ENCODE data around the gene GRID2. TPM values are rescaled to one million over a fixed set of nuclear protein-coding genes. Genes with fewer than 3 reads are reported as not detected.

GRID2 gene
- total and polyA plus RNA-seq, 5 experiments from 2014 or later = not detected

DNA sequence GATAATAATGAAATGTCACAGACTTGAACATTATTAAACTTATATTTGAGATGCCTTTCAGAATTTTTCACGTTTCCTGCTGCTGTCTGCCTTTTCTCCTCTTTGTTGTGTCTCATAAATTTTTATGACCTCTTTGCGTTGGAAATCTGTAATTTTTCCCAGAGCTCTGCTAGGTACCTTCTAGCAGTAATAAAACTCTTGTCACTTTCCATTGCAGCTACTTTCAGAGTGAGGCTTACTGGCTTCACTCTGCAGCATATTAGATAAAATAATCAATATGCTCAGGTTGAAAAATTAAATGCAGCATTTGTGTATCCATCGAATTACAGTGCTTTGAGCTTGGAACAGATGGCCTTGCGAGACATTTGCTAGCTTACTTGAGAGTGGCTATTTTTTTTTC, 689.0 kb downstream of the GRID2 start:
- ATAC-seq (no peak), DNase-seq (no peak)
- no peaks in the 10 kb centered on the region for H3K4me1 Mint-ChIP-seq
- peaks cover 0 to 5% (median 0%) of the 10 kb centered on the region in 9 donors for H3K9me3 Mint-ChIP-seq
- no peak overlapping the region for H3K4me3 Mint-ChIP-seq
- POLR2A ChIA-PET = no interaction called here
- no peaks in the 10 kb centered on the region for H3K36me3 Mint-ChIP-seq
- H3K27ac Mint-ChIP-seq = no peak overlapping the region
- no peaks in the 10 kb centered on the region for H3K27me3 Mint-ChIP-seq

DNA sequence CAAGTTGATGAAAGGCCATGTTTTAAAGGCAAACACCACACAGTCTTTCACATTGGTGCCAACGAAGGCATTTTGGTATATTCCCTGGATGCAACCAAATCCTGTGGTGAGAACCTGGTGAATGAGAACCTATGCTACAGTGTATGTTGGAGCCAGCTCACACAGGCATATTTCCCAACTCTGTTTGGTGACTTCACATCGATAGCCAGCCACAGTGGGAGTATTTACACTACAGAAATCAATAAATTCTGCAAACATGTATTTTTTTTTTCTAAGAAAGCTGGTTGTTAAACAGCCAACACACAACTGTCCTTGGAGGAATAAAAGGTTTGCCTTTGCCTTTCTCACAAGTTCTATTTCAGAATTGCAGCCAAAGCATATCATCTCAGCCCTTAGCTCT, 691.0 kb downstream of the GRID2 start:
- peaks cover 0 to 5% (median 0%) of the 10 kb centered on the region in 9 donors for H3K9me3 Mint-ChIP-seq
- no peak overlapping the region for H3K4me3 Mint-ChIP-seq
- DNase-seq = no peak
- H3K4me1 Mint-ChIP-seq = no peaks in the 10 kb centered on the region
- no peak for ATAC-seq
- H3K27ac Mint-ChIP-seq = no peak overlapping the region
- H3K27me3 Mint-ChIP-seq = no peaks in the 10 kb centered on the region
- POLR2A ChIA-PET = no interaction called here
- H3K36me3 Mint-ChIP-seq = no peaks in the 10 kb centered on the region

- Mint-ChIP-seq H3K27ac (no peak overlapping the region), H3K4me1 (no peaks in the 10 kb centered on the region), H3K9me3 (peaks cover 0 to 3% (median 0%) of the 10 kb centered on the region in 9 donors), H3K36me3 (no peaks in the 10 kb centered on the region), H3K27me3 (no peaks in the 10 kb centered on the region), H3K4me3 (no peak overlapping the region)
- ATAC-seq (no peak), DNase-seq (no peak)
- POLR2A ChIA-PET = no interaction called here
Measured at GRCh38 chr4:92996533-92996932, 692.8 kb downstream of the GRID2 start.

GRCh38 chr4:93000910-93001309, 697.1 kb downstream of the GRID2 start:
- no peak overlapping the region for H3K27ac Mint-ChIP-seq
- no peak for DNase-seq
- no peaks in the 10 kb centered on the region for H3K36me3 Mint-ChIP-seq
- peaks cover 0 to 10% (median 0%) of the 10 kb centered on the region in 9 donors for H3K9me3 Mint-ChIP-seq
- H3K4me3 Mint-ChIP-seq = no peak overlapping the region
- H3K4me1 Mint-ChIP-seq = no peaks in the 10 kb centered on the region
- H3K27me3 Mint-ChIP-seq = no peaks in the 10 kb centered on the region
- ATAC-seq = no peak
- POLR2A ChIA-PET = no interaction called here

DNA sequence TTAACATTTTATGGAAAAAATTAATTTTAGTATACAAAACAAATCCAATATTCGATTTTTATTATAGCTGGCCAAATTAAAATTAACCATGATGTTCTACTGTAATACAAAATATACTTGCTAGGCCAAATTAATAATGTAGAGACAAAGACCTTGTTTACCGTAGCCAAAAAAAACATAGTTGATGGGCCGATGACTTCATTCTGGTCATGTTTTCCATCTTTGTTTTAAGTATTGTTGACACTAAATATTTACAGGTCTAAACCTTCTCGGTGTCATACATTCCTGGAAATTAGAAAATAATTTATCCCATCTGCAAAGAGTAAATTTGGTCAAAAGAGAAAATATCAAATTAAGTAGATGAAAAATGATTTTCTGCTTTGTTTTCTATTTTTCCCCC, 698.5 kb downstream of the GRID2 start:
- Mint-ChIP-seq H3K36me3 (no peaks in the 10 kb centered on the region), H3K9me3 (peaks cover 0 to 10% (median 0%) of the 10 kb centered on the region in 9 donors), H3K4me1 (no peaks in the 10 kb centered on the region), H3K27me3 (no peaks in the 10 kb centered on the region), H3K4me3 (no peak overlapping the region), H3K27ac (no peak overlapping the region)
- DNase-seq (no peak), ATAC-seq (no peak)
- POLR2A ChIA-PET = no interaction called here

- DNase-seq = no peak
- peaks cover 2 to 22% (median 6%) of the 10 kb centered on the region in 9 donors for H3K9me3 Mint-ChIP-seq
- H3K27me3 Mint-ChIP-seq = no peaks in the 10 kb centered on the region
- H3K4me3 Mint-ChIP-seq = no peak overlapping the region
- H3K4me1 Mint-ChIP-seq = no peaks in the 10 kb centered on the region
- no peaks in the 10 kb centered on the region for H3K36me3 Mint-ChIP-seq
- ATAC-seq = no peak
- no peak overlapping the region for H3K27ac Mint-ChIP-seq
- POLR2A ChIA-PET = no interaction called here
Measured at GRCh38 chr4:93016350-93016749, 712.6 kb downstream of the GRID2 start.

GRCh38 chr4:93018243-93018642, 714.5 kb downstream of the GRID2 start:
- no peaks in the 10 kb centered on the region for H3K27me3 Mint-ChIP-seq
- H3K4me1 Mint-ChIP-seq = no peaks in the 10 kb centered on the region
- POLR2A ChIA-PET = no interaction called here
- ATAC-seq = no peak
- DNase-seq = no peak
- H3K36me3 Mint-ChIP-seq = no peaks in the 10 kb centered on the region
- H3K9me3 Mint-ChIP-seq = peaks cover 0 to 22% (median 4%) of the 10 kb centered on the region in 9 donors
- H3K27ac Mint-ChIP-seq = no peak overlapping the region
- no peak overlapping the region for H3K4me3 Mint-ChIP-seq

DNA sequence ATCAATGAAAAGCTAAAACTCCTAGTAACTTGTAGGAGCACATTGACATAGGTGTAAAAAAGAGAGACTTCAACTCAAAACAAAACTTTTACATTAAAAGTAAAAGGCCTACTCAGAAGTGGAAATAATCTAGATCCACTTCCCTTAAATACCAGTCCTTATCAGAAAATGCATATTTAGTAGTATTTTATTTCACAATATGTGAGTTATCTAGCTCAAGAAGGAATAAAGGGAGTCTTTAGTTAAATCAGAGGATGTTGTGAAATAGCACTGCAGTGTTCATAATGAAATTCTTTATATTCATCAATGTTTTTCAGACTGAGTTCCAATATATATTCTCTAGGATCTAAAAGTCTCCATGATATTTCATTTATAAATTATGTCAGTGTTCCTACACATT, 715.0 kb downstream of the GRID2 start:
- POLR2A ChIA-PET = no interaction called here
- no peak for ATAC-seq
- Mint-ChIP-seq H3K27ac (no peak overlapping the region), H3K27me3 (no peaks in the 10 kb centered on the region), H3K4me3 (no peak overlapping the region), H3K9me3 (peaks cover 0 to 22% (median 4%) of the 10 kb centered on the region in 9 donors), H3K4me1 (no peaks in the 10 kb centered on the region), H3K36me3 (no peaks in the 10 kb centered on the region)
- no peak for DNase-seq

GRCh38 chr4:93029769-93030168, 726.0 kb downstream of the GRID2 start:
- POLR2A ChIA-PET = no interaction called here
- no peaks in the 10 kb centered on the region for H3K27me3 Mint-ChIP-seq
- ATAC-seq = no peak

GRCh38 chr4:93030670-93031069, 726.9 kb downstream of the GRID2 start:
- H3K4me1 Mint-ChIP-seq = no peaks in the 10 kb centered on the region
- POLR2A ChIA-PET = no interaction called here
- no peaks in the 10 kb centered on the region for H3K27me3 Mint-ChIP-seq
- no peak overlapping the region for H3K4me3 Mint-ChIP-seq
- H3K9me3 Mint-ChIP-seq = peaks cover 0 to 20% (median 1%) of the 10 kb centered on the region in 9 donors
- no peak for ATAC-seq
- no peak for DNase-seq
- H3K36me3 Mint-ChIP-seq = no peaks in the 10 kb centered on the region
- peak overlapping the region in 1 of 10 donors; percentile 54 for H3K27ac Mint-ChIP-seq

More at GRCh38 chr4:93029769-93030168, 726.0 kb downstream of the GRID2 start:
- H3K27ac Mint-ChIP-seq = no peak overlapping the region
- H3K36me3 Mint-ChIP-seq = no peaks in the 10 kb centered on the region
- H3K9me3 Mint-ChIP-seq = peaks cover 0 to 20% (median 1%) of the 10 kb centered on the region in 9 donors
- H3K4me3 Mint-ChIP-seq = no peak overlapping the region
- no peak for DNase-seq
- no peaks in the 10 kb centered on the region for H3K4me1 Mint-ChIP-seq

DNA sequence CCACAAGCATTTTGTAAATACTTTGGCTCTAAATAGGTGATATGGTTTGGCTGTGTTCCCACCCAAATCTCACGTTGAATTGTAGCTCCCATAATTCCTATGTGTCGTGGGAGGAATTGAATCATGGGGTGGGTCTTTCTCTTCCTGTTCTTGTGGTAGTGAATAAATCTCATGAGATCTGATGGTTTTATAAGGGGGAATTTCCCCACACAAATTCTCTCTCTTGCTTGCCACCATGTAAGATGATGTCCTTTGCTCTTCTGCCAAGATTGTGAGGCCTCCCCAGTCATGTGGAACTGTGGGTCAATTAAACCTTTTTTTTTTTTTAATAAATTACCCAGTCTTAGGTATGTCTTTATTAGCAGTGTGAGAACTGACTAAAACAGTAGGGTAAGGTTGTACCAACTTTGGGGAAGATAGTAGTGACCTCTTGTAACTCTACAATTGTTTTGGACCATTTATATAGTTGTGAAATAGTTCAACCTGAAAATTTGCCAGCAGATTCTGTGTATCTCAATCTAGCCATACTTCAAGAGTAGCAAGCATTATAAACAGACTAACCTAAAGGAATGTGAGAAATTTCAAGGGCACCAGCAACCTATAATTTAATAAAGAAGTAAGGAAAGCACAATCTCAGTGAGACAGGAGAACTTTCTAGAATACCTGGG, 727.8 kb downstream of the GRID2 start:
- Mint-ChIP-seq H3K36me3 (no peaks in the 10 kb centered on the region), H3K9me3 (peaks cover 0 to 20% (median 1%) of the 10 kb centered on the region in 9 donors), H3K4me3 (no peak overlapping the region), H3K27me3 (no peaks in the 10 kb centered on the region), H3K4me1 (no peaks in the 10 kb centered on the region), H3K27ac (no peak overlapping the region)
- no peak for ATAC-seq
- DNase-seq = no peak
- POLR2A ChIA-PET = no interaction called here

DNA sequence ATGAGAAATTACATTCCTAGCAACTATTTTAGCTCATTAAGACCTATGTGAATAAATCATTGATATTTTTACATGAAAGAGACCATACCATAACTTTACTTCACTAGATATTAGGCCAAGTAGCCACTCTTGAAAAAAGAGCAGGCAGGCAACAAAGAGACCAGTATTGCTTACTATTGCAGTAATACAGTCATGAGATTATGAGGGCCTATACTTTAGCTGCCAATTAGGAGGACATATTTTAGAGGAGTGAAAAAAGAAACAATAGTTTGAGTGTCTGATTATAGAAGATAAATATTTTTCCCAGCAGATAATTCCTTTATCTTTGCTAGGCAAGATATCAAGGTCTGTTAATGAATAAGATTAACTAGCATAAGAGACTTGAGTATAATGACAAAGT, 739.0 kb downstream of the GRID2 start:
- DNase-seq = no peak
- H3K27ac Mint-ChIP-seq = no peak overlapping the region
- POLR2A ChIA-PET = no interaction called here
- no peaks in the 10 kb centered on the region for H3K27me3 Mint-ChIP-seq
- ATAC-seq = no peak
- peaks cover 0 to 16% (median 5%) of the 10 kb centered on the region in 9 donors for H3K9me3 Mint-ChIP-seq
- no peaks in the 10 kb centered on the region for H3K4me1 Mint-ChIP-seq
- H3K4me3 Mint-ChIP-seq = no peak overlapping the region
- no peaks in the 10 kb centered on the region for H3K36me3 Mint-ChIP-seq

DNA sequence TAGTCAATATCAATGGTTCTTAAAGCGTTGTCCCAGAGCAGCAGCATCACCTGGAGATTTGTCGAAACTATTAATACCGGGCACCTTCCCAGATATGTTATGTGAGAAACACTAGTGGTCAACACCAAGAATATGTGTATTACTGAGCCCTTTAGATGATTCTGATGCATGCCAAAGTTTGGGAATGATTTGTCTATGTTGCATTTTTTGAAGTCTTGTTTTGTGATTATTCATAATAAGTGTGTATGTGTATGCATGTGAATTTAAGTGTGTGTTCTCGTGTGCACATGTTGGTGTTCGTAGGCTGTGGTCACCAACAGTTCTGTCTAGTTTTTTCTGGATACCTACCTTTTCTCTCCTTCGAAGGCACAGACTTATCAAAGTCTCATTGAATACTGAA, 749.4 kb downstream of the GRID2 start:
- POLR2A ChIA-PET = no interaction called here
- H3K9me3 Mint-ChIP-seq = peaks cover 0 to 4% (median 1%) of the 10 kb centered on the region in 9 donors
- DNase-seq (no peak), ATAC-seq (no peak)
- no peak overlapping the region for H3K4me3 Mint-ChIP-seq
- H3K4me1 Mint-ChIP-seq = no peaks in the 10 kb centered on the region
- H3K27ac Mint-ChIP-seq = no peak overlapping the region
- H3K27me3 Mint-ChIP-seq = no peaks in the 10 kb centered on the region
- no peaks in the 10 kb centered on the region for H3K36me3 Mint-ChIP-seq

DNA sequence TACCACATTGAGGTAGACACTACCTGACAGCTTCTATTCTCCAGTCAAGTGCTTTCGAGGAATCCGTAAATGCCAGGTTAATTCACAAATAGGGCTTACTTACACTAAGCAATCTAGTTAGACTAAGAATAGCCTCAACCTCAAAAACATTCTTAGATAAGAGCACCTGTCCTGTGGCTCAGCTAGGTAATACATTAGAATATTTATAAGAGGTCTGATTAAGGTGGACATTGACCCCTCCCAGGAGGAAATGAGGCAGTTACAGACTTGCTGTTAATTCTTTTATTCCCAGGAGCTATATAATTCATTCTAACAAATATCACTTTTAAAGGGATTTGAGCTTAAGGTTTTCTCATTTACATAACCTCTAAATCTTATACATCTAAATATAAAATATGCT, 758.1 kb downstream of the GRID2 start:
- H3K4me3 Mint-ChIP-seq = no peak overlapping the region
- no peaks in the 10 kb centered on the region for H3K36me3 Mint-ChIP-seq
- no peaks in the 10 kb centered on the region for H3K27me3 Mint-ChIP-seq
- peaks cover 0 to 11% (median 2%) of the 10 kb centered on the region in 9 donors for H3K9me3 Mint-ChIP-seq
- no peak overlapping the region for H3K27ac Mint-ChIP-seq
- POLR2A ChIA-PET = no interaction called here
- no peaks in the 10 kb centered on the region for H3K4me1 Mint-ChIP-seq
- no peak for DNase-seq
- ATAC-seq = no peak

All from naive thymus-derived CD8-positive, alpha-beta T cell (primary cell).